ENCODE results near the gene ESD.

DNA sequence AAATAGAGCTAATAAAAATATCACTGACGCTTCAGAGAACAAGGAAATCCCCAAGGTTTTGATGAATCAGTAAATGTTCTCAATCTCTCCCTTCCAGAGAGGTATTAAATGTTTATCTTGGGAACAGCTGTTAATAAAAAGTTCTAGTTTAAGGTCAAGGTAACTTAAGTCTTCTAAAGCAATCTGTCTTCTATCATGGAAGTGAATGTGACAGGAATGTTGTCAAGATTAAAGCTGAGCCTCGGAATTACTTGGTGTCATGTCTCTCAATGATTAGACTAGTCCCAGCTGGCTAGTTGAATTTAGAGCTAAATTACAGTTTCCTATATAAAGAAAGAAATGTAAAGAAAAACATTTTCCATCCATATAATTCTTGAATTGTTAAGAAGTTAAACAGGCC is 23.4 kb downstream of the ESD start:
- TF ChIP-seq, protein P1, sequence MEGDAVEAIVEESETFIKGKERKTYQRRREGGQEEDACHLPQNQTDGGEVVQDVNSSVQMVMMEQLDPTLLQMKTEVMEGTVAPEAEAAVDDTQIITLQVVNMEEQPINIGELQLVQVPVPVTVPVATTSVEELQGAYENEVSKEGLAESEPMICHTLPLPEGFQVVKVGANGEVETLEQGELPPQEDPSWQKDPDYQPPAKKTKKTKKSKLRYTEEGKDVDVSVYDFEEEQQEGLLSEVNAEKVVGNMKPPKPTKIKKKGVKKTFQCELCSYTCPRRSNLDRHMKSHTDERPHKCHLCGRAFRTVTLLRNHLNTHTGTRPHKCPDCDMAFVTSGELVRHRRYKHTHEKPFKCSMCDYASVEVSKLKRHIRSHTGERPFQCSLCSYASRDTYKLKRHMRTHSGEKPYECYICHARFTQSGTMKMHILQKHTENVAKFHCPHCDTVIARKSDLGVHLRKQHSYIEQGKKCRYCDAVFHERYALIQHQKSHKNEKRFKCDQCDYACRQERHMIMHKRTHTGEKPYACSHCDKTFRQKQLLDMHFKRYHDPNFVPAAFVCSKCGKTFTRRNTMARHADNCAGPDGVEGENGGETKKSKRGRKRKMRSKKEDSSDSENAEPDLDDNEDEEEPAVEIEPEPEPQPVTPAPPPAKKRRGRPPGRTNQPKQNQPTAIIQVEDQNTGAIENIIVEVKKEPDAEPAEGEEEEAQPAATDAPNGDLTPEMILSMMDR (IDR thresholded peaks at IDR 0.05; ENCODE audit: low read length) = no peak
- no peak for TF ChIP-seq EZH2 (IDR thresholded peaks at IDR 0.05; ENCODE audit: borderline replicate concordance, low read length)

Measured in OCI-LY1 (cell line).